Activated naive CD4-positive, alpha-beta T cell treated with Interleukin-2 at 50 U/mL for 16 hours (primary cell): ENCODE measurements around the gene NBPF1.
"Not testable (repeated sequence)": the region's sequence is repeated elsewhere in the genome, so short reads cannot be mapped to it uniquely, and the experiment has no call there.

Experiments used
- DNase-seq: peaks from one replicate; pipeline ENCODE4 v3.0.0-alpha.2; 2020

NBPF1 gene

GRCh38 chr1:16605532-16606505 is 7.5 kb downstream of the NBPF1 start:
- no peak for DNase-seq

GRCh38 chr1:16605213-16605525 is 8.2 kb downstream of the NBPF1 start:
- DNase-seq, result no peak

GRCh38 chr1:16604514-16605212 is 8.7 kb downstream of the NBPF1 start:
- not testable (repeated sequence) for DNase-seq

- DNase-seq, result not testable (repeated sequence)
Observed at GRCh38 chr1:16603623-16604022, 9.7 kb downstream of the NBPF1 start.

- DNase-seq, result not testable (repeated sequence)
Observed at GRCh38 chr1:16602336-16603011, 10.9 kb downstream of the NBPF1 start.

- not testable (repeated sequence) for DNase-seq
Observed at GRCh38 chr1:16600855-16601786, 12.2 kb downstream of the NBPF1 start.

- not testable (repeated sequence) for DNase-seq
Observed at GRCh38 chr1:16599326-16599725, 14.0 kb downstream of the NBPF1 start.

GRCh38 chr1:16595216-16595615 is 18.1 kb downstream of the NBPF1 start:
- not testable (repeated sequence) for DNase-seq

GRCh38 chr1:16591845-16592244 is 21.5 kb downstream of the NBPF1 start:
- DNase-seq, result not testable (repeated sequence)

GRCh38 chr1:16588081-16588480 is 25.3 kb downstream of the NBPF1 start:
- DNase-seq, result not testable (repeated sequence)

- DNase-seq, result not testable (repeated sequence)
Observed at GRCh38 chr1:16587639-16588038, 25.7 kb downstream of the NBPF1 start.

- not testable (repeated sequence) for DNase-seq
Observed at GRCh38 chr1:16565324-16565723, 48.0 kb downstream of the NBPF1 start.

- DNase-seq, result not testable (repeated sequence)
Observed at GRCh38 chr1:16561035-16561434, 52.3 kb downstream of the NBPF1 start.

- not testable (repeated sequence) for DNase-seq
Observed at GRCh38 chr1:16560498-16560897, 52.9 kb downstream of the NBPF1 start.

GRCh38 chr1:16559688-16560087 is 53.7 kb downstream of the NBPF1 start:
- not testable (repeated sequence) for DNase-seq

GRCh38 chr1:16557034-16557433 is 56.3 kb downstream of the NBPF1 start:
- DNase-seq, result not testable (repeated sequence)

GRCh38 chr1:16553244-16553643 is 60.1 kb downstream of the NBPF1 start:
- DNase-seq, result not testable (repeated sequence)

- DNase-seq, result not testable (repeated sequence)
Observed at GRCh38 chr1:16550212-16550918, 63.0 kb downstream of the NBPF1 start.

GRCh38 chr1:16549545-16549944 is 63.8 kb downstream of the NBPF1 start:
- not testable (repeated sequence) for DNase-seq

- DNase-seq, result not testable (repeated sequence)
Observed at GRCh38 chr1:16547502-16548241, 65.7 kb downstream of the NBPF1 start.

GRCh38 chr1:16545682-16546095 is 67.7 kb downstream of the NBPF1 start:
- DNase-seq, result not testable (repeated sequence)
